Measurements from ENCODE around the gene FILIP1L. TPM values are rescaled to one million over a fixed set of nuclear protein-coding genes. Genes with fewer than 3 reads are reported as not detected.

Gene FILIP1L
- polyA plus RNA-seq, 1 experiment = 31.2 TPM

- no peak for DNase-seq (ENCODE audit: low read depth)
- Histone ChIP-seq H3K27me3 (ENCODE audit: control insufficient read depth, insufficient read depth, low read length) (no peaks in the 10 kb centered on the region), H3K4me3 (ENCODE audit: low read depth, low read length) (no peak overlapping the region), H3K36me3 (ENCODE audit: control insufficient read depth, insufficient read depth, low read length) (no peaks in the 10 kb centered on the region)
- ChIA-PET CTCF (no interaction called here), POLR2A (no interaction called here)
- TF ChIP-seq CTCF (IDR thresholded peaks at IDR 0.05; ENCODE audit: insufficient read depth, low read depth, low read length) = no peak
Measured at GRCh38 chr3:100150473-100150872, 36.2 kb upstream of the FILIP1L start.

GRCh38 chr3:100149713-100150415 is 35.6 kb upstream of the FILIP1L start:
- no peak for DNase-seq (ENCODE audit: low read depth)
- no peak for TF ChIP-seq CTCF (IDR thresholded peaks at IDR 0.05; ENCODE audit: insufficient read depth, low read depth, low read length)
- CTCF ChIA-PET = no interaction called here
- no peaks in the 10 kb centered on the region for H3K27me3 ChIP-seq (ENCODE audit: control insufficient read depth, insufficient read depth, low read length)
- no peaks in the 10 kb centered on the region for H3K36me3 ChIP-seq (ENCODE audit: control insufficient read depth, insufficient read depth, low read length)
- H3K4me3 ChIP-seq (ENCODE audit: low read depth, low read length) = no peak overlapping the region
- POLR2A ChIA-PET = no interaction called here

DNA sequence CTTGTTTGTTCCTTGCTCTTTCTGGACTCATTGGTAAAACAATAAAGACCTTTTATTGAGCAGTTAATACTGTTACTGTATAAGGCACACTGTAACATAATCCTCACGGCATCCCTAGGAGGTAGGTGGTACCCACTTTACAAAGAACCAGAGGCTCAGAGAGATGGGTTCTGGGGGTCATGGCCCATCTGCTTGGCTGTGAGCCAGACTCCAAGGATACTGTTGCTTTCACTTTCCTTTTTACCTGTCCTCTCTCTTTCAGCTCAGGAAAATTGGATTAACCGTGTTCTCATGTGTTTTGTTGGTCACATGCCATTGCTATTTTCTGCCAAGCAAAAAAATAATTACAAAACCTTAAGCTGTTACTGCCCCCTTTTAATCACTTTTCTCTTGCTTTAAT is 34.8 kb upstream of the FILIP1L start:
- Histone ChIP-seq H3K36me3 (ENCODE audit: control insufficient read depth, insufficient read depth, low read length) (no peaks in the 10 kb centered on the region), H3K27me3 (ENCODE audit: control insufficient read depth, insufficient read depth, low read length) (no peaks in the 10 kb centered on the region), H3K4me3 (ENCODE audit: low read depth, low read length) (no peak overlapping the region)
- ChIA-PET POLR2A (no interaction called here), CTCF (interaction anchor here (1.0 kb wide), 1 partner anchor 14 kb away, joined by 3 read pairs; no protein-coding TSS in a partner anchor)
- no peak for TF ChIP-seq CTCF (IDR thresholded peaks at IDR 0.05; ENCODE audit: insufficient read depth, low read depth, low read length)
- no peak for DNase-seq (ENCODE audit: low read depth)

DNA sequence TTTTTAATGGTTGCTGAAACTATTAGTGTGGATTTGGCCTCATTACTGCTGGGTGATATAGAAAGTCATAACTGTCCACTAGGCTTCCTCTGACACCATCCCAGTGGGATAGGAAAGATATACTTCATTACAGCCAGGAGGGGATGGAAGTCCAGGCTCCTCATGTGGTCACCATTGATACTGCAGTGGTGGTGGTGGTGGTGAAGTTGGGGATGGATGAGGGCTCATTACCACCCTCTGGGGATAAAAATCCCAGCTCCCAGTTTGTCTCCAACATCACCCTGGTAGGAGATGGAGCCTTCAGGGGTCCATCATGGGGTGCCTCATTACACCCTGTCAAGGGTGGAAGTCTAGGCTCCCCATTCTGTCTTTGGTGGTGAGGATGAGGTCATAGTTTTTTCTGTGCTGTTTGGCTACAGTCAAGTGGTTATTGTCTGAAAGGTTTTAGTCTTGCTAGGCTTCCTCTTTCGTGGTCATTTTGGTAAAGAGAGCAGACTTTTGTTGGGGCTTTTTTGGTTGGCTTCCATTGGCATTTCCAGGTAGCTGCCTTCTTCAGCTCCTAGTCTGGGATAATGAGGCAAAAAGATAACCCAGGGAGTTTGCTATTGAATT is 30.1 kb upstream of the FILIP1L start:
- H3K27me3 ChIP-seq (ENCODE audit: control insufficient read depth, insufficient read depth, low read length) = no peaks in the 10 kb centered on the region
- no peaks in the 10 kb centered on the region for H3K36me3 ChIP-seq (ENCODE audit: control insufficient read depth, insufficient read depth, low read length)
- ChIA-PET CTCF (interaction anchor here (1.2 kb wide), 1 partner anchor 17 kb away, joined by 3 read pairs; no protein-coding TSS in a partner anchor), POLR2A (no interaction called here)
- no peak overlapping the region for H3K4me3 ChIP-seq (ENCODE audit: low read depth, low read length)
- no peak for DNase-seq (ENCODE audit: low read depth)
- no peak for TF ChIP-seq CTCF (IDR thresholded peaks at IDR 0.05; ENCODE audit: insufficient read depth, low read depth, low read length)

DNA sequence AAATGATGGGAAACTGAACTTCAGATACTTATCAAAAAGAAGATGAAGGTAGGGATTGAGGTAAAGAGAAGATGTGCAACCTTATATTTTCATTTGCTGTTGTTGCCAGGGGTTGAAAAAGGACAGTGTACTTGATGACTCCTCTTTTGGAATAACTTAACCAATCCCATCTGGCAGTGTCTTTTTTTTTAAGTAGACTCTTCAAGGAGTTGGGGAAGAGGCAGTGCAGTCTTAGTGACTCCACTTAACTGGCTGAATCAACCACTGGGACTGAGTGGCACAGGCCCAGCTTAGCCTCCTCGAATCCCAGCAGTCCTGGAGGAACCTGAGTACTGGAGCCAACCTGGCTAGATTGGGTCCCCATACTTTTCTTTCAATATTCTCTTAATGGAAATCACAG is 27.3 kb upstream of the FILIP1L start:
- ChIA-PET POLR2A (interaction anchor here (0.7 kb wide), 1 partner anchor 1055 kb away, joined by 3 read pairs; no protein-coding TSS in a partner anchor), CTCF (no interaction called here)
- Histone ChIP-seq H3K36me3 (ENCODE audit: control insufficient read depth, insufficient read depth, low read length) (no peaks in the 10 kb centered on the region), H3K27me3 (ENCODE audit: control insufficient read depth, insufficient read depth, low read length) (no peaks in the 10 kb centered on the region), H3K4me3 (ENCODE audit: low read depth, low read length) (no peak overlapping the region)
- TF ChIP-seq CTCF (IDR thresholded peaks at IDR 0.05; ENCODE audit: insufficient read depth, low read depth, low read length) = no peak
- no peak for DNase-seq (ENCODE audit: low read depth)
